ENCODE measurements around the gene POLR1H. TPM values are rescaled to one million over a fixed set of nuclear protein-coding genes. Genes with fewer than 3 reads are reported as not detected.

POLR1H gene
- total RNA-seq, 1 donor from 2014 or later: 30.3 TPM

DNA sequence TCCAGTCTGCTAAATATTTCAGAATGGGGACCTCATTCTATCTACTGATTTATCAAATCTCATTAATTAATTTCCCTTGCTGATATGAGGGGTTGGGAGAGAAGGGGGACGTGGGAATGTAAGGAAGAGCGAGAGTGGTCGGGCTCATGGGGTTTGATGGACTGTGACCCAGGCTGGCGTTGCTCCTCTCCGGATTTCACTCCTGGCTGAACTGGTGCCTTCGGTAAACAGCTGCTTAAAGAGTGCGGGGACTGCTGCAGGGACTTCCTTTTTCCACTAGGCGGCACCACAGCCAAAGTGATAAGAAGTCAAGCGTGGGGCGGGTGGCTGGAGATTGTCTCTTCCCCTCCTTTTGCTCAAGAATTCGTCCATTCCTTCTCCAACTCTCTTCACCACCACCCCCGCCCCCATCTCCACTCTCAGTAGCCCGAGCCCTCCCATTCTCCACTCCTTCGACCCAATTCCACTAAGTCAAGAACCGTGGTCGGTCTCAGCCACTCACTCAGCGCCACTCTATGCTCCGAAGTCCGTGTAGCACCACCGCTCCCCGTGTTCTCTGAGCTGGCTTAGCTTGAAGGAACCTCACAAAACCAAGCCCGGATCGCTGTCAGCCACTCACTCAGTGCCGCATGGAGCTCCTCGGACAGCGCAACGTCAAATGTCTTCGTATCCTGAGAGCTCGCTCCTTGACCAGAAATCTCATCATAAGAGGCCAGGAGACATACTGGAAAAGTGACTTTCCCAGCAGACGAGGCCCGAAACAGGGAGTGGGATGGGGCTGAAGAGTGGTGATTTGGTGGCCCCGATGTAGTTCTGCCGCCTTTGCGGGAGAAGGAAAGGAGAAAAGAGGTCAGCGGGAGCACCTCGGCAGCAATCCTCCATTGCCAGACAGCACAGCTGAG, 42.2 kb downstream of the POLR1H start:
- TF ChIP-seq, protein P1, sequence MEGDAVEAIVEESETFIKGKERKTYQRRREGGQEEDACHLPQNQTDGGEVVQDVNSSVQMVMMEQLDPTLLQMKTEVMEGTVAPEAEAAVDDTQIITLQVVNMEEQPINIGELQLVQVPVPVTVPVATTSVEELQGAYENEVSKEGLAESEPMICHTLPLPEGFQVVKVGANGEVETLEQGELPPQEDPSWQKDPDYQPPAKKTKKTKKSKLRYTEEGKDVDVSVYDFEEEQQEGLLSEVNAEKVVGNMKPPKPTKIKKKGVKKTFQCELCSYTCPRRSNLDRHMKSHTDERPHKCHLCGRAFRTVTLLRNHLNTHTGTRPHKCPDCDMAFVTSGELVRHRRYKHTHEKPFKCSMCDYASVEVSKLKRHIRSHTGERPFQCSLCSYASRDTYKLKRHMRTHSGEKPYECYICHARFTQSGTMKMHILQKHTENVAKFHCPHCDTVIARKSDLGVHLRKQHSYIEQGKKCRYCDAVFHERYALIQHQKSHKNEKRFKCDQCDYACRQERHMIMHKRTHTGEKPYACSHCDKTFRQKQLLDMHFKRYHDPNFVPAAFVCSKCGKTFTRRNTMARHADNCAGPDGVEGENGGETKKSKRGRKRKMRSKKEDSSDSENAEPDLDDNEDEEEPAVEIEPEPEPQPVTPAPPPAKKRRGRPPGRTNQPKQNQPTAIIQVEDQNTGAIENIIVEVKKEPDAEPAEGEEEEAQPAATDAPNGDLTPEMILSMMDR (conservative IDR thresholded peaks at IDR 0.05; ENCODE audit: low read depth, low read length): peak; percentile 93
- peak overlapping the region; percentile 52 for H3K4me3 ChIP-seq (ENCODE audit: low read depth, low read length)
- DNase-seq (ENCODE audit: low read depth): peak; percentile 46

DNA sequence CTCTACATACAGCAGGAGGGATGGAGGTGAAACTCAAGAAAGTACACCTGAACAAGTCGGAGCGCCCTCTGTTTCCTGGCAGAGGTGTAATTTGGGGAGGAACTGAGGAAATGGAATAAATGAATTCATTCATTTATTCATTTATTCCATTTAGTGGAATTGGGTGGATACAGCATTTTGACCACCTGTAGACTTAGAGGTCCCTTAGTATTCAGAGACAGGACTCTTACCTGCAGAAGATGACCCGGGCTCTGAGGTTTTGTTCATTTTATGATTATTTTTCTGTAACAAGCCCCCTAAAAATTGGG, 42.8 kb downstream of the POLR1H start:
- H3K4me3 ChIP-seq (ENCODE audit: low read depth, low read length): peak overlapping the region; percentile 52
- TF ChIP-seq, protein P1 (conservative IDR thresholded peaks at IDR 0.05; ENCODE audit: low read depth, low read length): no peak
- no peak for DNase-seq (ENCODE audit: low read depth)

DNA sequence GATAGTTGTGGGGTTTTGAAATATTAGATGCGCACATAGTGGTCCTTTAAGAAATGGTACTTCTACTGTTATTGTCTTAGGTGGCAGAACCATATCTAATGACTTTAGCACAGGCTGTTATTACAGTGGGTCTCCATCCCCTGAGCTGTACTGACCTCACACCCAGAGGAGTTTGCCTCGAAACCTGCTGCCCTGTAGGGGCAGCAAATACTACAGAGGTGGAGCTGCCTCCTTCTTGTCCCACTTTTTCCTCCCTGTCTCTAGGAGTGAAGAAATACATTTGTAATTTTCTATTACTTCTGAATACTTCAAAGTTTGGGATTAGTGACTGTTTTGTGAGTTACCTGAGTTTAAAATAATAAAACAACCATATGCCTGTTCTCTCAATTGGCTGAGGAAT, 43.6 kb downstream of the POLR1H start:
- no peak for DNase-seq (ENCODE audit: low read depth)
- TF ChIP-seq, protein P1 (conservative IDR thresholded peaks at IDR 0.05; ENCODE audit: low read depth, low read length): no peak
- H3K4me3 ChIP-seq (ENCODE audit: low read depth, low read length): no peak overlapping the region

DNA sequence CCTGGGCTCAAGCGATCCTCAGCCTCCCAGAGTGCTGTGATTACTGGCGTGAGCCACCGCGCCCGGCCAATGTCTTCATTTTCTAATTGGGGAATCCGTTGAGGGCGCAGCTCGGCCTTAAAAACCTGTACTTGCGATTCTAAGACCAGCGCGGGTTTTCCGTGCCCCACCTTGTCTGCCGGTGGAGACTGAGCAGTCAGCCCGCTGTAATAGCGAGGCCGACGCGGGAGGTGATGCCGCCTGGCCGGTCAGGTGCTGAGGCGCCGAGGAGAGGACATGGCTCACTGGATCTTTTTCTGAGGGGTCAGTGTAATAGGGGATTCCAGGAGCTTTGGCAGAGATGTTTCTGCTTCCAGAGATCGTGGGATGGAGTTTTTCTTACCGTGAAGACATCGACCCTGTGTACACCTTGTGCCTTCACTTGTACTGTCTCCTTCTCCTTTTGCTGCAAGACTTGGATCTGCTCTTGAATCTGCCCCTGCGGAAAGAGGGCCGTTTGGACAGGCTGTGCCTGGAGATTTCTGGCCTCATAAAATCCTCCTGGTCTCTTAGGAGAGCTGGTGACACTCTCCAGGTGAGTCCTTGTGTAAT, 50.3 kb downstream of the POLR1H start:
- DNase-seq (ENCODE audit: low read depth): no peak
- no peak overlapping the region for H3K4me3 ChIP-seq (ENCODE audit: low read depth, low read length)
- TF ChIP-seq, protein P1 (conservative IDR thresholded peaks at IDR 0.05; ENCODE audit: low read depth, low read length): no peak

DNA sequence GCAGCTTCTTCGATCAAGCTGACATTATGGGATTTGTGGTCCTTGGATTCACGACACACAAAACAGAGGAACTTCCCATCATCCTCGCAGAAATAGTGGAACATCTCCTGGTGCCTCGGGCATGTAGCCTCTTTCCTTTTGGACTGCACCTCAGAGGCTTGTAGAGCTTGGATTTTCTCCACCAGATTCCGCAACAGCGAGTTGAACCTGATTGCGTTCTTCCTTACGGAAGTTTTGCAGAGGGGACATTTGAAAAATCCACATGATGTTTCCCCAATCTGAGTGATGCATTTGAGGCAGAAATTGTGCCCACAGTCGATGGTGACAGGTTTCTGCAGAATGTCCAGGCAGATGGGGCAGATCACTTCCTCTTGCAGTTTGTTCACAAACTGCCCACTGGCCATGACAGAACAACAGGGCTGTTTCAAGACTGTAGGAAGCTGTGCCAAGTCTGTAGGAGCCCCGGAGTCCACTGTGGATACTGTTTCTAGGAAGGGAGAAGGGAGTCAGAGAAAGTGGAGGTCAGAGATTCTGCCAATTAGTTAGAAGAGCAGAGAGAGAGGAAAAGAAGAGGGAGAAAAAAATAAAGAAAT, 51.4 kb downstream of the POLR1H start:
- H3K4me3 ChIP-seq (ENCODE audit: low read depth, low read length): no peak overlapping the region
- TF ChIP-seq, protein P1 (conservative IDR thresholded peaks at IDR 0.05; ENCODE audit: low read depth, low read length): no peak
- DNase-seq (ENCODE audit: low read depth): no peak

DNA sequence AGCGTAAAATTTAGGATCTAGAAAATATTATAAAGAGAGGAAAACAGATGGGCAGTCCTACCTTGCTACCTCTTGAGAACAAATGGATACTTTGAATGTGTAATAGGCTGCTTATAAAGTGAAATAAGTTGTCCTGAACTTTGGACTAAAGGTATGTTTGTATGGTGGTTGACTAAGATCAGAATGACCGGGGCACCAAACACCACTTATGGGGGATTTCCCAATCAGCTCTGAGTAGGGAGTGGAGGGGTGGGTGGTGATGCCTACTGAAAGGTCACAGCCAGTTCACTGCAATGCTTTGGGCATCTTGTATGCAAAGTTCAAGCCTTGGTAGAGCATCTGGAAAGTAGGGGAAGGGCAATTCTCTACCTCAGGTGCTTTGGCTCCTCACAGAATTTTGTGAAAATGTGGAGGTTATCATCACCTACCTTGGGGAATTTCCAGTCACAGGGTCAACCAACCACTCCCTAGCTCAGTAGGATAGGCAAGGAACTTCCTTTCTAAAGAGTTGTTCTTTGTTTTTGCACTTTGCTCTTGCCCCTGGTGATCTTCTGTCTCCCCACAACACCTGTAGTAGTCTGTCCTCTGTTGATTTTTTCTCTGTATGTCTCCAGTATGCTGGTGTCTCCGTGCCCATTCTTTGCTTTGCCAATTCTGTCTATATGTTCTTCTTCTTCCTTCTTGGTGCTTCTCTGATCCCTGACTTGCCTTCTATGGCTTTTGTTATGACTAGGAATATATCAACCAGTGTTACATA, 52.1 kb downstream of the POLR1H start, which contains the start of gene TRIM31:
Gene TRIM31 (minus strand): TSS at position 88 of the 757 bp plus-strand sequence. CDS start 285 bp downstream, outside the sequence.
- H3K4me3 ChIP-seq (ENCODE audit: low read depth, low read length): no peak within 1 kb of the TSS
- DNase-seq (ENCODE audit: low read depth): no peak
- TF ChIP-seq, protein P1 (conservative IDR thresholded peaks at IDR 0.05; ENCODE audit: low read depth, low read length): no peak

Measured in epithelial cell of proximal tubule (primary cell).